Measurements from ENCODE around the gene TSR1. TPM values are rescaled to one million over a fixed set of nuclear protein-coding genes. Genes with fewer than 3 reads are reported as not detected.
"Not testable (repeated sequence)": the region's sequence is repeated elsewhere in the genome, so short reads cannot be mapped to it uniquely, and the experiment has no call there.

Gene TSR1
- total and polyA plus RNA-seq, 9 donors, result 11.3 to 31.0 (median 23.2) TPM

DNA sequence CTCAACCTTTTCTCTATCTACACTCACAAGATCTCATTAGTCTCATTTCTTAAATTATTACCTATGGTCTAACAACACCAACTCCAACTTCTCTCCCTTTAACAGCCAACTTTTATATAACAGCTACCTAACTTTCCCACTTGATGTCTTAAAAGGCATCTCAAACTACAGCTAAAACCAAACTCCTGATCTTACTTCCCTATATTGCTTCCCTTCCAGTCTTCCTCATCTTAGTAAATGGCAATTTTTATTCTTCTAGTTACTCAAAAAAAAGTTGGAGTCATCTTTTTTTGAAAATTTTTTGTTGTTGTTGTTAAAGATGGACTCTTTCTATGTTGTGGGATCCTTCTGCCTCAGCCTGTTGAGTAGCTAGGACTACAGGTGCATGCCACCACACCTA lies 17.2 kb downstream of the TSR1 start:
- Histone ChIP-seq H3K27ac (no peak overlapping the region), H3K4me1 (ENCODE audit: insufficient read depth) (no peaks in the 10 kb centered on the region), H3K27me3 (no peaks in the 10 kb centered on the region), H3K36me3 (no peaks in the 10 kb centered on the region), H3K9me3 (no peaks in the 10 kb centered on the region), H3K4me3 (no peak overlapping the region)
- intact Hi-C loops (cut with DNase I), result no loop called here
- DNase-seq, result no peak
- TF ChIP-seq, protein P1, sequence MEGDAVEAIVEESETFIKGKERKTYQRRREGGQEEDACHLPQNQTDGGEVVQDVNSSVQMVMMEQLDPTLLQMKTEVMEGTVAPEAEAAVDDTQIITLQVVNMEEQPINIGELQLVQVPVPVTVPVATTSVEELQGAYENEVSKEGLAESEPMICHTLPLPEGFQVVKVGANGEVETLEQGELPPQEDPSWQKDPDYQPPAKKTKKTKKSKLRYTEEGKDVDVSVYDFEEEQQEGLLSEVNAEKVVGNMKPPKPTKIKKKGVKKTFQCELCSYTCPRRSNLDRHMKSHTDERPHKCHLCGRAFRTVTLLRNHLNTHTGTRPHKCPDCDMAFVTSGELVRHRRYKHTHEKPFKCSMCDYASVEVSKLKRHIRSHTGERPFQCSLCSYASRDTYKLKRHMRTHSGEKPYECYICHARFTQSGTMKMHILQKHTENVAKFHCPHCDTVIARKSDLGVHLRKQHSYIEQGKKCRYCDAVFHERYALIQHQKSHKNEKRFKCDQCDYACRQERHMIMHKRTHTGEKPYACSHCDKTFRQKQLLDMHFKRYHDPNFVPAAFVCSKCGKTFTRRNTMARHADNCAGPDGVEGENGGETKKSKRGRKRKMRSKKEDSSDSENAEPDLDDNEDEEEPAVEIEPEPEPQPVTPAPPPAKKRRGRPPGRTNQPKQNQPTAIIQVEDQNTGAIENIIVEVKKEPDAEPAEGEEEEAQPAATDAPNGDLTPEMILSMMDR (IDR thresholded peaks at IDR 0.05), result no peak
- TF ChIP-seq EP300 (IDR thresholded peaks at IDR 0.05), result no peak
- TF ChIP-seq POLR2A (IDR thresholded peaks at IDR 0.05), result no peak

DNA sequence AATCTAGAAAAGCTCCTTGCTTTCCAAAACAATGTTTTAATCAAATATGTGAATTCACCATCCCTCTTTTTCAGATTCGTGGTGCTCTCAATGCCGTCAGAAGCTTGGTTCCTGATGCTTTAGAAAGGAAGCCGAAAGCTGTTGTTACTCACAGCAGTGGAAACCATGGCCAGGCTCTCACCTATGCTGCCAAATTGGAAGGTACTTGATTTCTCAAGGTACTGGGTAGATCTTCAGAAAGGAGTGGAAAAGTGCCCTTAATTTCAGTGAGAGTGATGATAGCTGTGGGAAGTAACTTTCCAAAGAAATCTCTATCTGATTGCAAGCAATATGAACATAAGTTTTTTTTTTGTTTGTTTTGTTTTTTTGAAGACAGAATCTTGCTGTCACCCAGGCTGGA lies 18.5 kb downstream of the TSR1 start:
- no peak for DNase-seq
- intact Hi-C loops (cut with DNase I), result no loop called here

DNA sequence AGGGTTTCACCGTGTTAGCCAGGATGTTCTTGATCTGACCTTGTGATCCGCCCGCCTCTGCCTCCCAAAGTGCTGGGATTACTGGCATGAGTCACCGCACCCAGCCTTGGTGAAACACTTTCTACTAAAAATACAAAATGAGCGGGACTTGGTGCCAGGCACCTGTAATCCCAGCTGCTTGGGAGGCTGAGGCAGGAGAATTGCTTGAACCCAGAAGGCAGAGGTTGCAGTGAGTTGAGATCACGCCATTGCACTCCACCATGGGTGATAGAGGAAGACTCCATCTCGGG lies 19.4 kb downstream of the TSR1 start:
- H3K27ac ChIP-seq; H3K36me3 ChIP-seq; intact Hi-C loops (cut with DNase I); DNase-seq; H3K4me3 ChIP-seq; H3K27me3 ChIP-seq; H3K4me1 ChIP-seq (ENCODE audit: insufficient read depth); H3K9me3 ChIP-seq: not testable (repeated sequence)
- WGBS, 3 donors, result 87 to 94% (median 88%) methylated on average over 7 of the region's 7 CpGs

More for the DNA sequence above, 18.5 kb downstream of the TSR1 start:
- Histone ChIP-seq H3K9me3 (no peaks in the 10 kb centered on the region), H3K27ac (no peak overlapping the region), H3K36me3 (no peaks in the 10 kb centered on the region), H3K4me1 (ENCODE audit: insufficient read depth) (no peaks in the 10 kb centered on the region), H3K27me3 (no peaks in the 10 kb centered on the region), H3K4me3 (no peak overlapping the region)
- 90 to 92% (median 91%) methylated on average over 3 of the region's 3 CpGs for WGBS, 3 donors
- TF ChIP-seq, protein P1 (IDR thresholded peaks at IDR 0.05), result no peak
- TF ChIP-seq POLR2A (IDR thresholded peaks at IDR 0.05), result no peak

DNA sequence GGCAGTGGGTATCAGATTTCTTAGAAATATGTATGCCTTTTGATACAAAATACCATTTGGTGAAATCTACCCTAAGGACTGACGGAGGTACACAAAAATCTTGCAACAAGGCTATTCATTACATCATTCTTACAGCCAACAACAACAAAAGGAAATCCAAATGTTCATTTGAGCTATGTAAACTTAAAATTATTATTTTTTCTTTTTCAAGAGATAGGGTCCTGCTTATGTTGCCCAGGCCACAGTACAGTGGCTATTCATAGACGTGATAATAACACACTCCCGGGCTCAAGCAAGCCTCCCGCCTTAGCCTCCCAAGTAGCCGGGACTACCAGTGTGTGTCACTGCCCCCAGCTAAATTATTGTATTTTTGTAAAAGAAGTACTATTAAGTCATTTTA lies 23.5 kb downstream of the TSR1 start:
- no peaks in the 10 kb centered on the region for H3K36me3 ChIP-seq
- H3K27ac ChIP-seq, result no peak overlapping the region
- WGBS, 3 donors, result 20 to 32% (median 25%) methylated on average over 5 of the region's 5 CpGs
- intact Hi-C loops (cut with DNase I), result no loop called here
- no peaks in the 10 kb centered on the region for H3K4me1 ChIP-seq (ENCODE audit: insufficient read depth)
- H3K27me3 ChIP-seq, result no peaks in the 10 kb centered on the region
- H3K4me3 ChIP-seq, result no peak overlapping the region
- TF ChIP-seq, protein P1 (IDR thresholded peaks at IDR 0.05), result no peak
- TF ChIP-seq EP300 (IDR thresholded peaks at IDR 0.05), result no peak
- TF ChIP-seq POLR2A (IDR thresholded peaks at IDR 0.05), result no peak
- H3K9me3 ChIP-seq, result no peaks in the 10 kb centered on the region
- DNase-seq, result no peak

DNA sequence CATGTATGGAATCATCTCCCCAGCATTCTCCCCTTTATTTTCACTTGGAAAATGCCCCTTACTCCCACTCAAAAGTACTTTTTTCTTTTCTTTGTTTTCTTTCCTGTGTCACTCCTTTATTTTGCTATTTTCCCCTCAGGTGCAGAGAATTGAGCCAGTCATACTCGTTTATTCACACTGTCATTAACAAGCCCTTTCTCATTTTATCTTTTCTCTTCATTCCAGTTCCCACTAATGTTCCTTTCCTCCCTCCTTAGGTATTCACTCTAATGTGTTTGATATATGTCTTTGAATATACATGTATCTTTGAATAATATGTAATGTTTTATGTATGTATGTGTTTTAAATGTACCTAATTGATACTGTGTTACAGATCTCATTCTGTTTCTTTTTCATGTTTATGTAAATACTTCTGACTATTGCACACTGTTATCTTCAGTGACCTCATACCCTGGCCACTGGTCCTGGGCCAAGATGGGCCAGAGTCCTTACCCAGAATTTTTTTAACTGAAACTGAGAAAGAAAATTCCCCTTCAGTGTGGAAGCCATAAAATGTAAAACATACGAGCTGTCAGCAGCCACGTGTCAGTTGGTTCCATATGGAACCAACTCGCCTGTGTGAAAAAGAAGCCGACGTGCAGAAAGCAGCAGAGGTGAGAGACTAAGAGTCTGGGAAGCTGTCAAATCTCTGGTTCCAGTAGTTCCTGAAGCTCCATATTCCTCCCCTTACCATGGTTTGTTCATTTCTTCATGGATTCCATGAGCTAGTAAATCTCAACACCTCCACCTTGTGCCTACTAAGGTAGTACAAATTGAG lies 26.7 kb downstream of the TSR1 start:
- H3K4me3 ChIP-seq, result no peak overlapping the region
- no peak overlapping the region for H3K27ac ChIP-seq
- H3K36me3 ChIP-seq, result no peaks in the 10 kb centered on the region
- WGBS, 3 donors, result 54 to 59% (median 55%) methylated on average over 6 of the region's 6 CpGs
- TF ChIP-seq, protein P1 (IDR thresholded peaks at IDR 0.05), result no peak
- TF ChIP-seq POLR2A (IDR thresholded peaks at IDR 0.05) (no peak), EP300 (IDR thresholded peaks at IDR 0.05) (no peak)
- peak in 1 of 5 donors; percentile 55 for DNase-seq
- no peaks in the 10 kb centered on the region for H3K27me3 ChIP-seq
- no peaks in the 10 kb centered on the region for H3K9me3 ChIP-seq
- H3K4me1 ChIP-seq (ENCODE audit: insufficient read depth), result no peaks in the 10 kb centered on the region
- intact Hi-C loops (cut with DNase I), result loop anchor here in 1 of 4 donors (5.0 kb wide), 1 partner anchor 1427 kb away; no protein-coding TSS in a partner anchor

All from ovary (tissue), 9 donors.